HG03378 (cell line): Measurements from ENCODE around the gene PHETA2.
"Not testable (repeated sequence)": the region's sequence is repeated elsewhere in the genome, so short reads cannot be mapped to it uniquely, and the experiment has no call there.

Experiments used
- ATAC-seq: cut with Tn5 transposase; IDR thresholded peaks from one replicate; pipeline ENCODE4 v1.9.1; 2021; ENCODE audit warnings: mild to moderate bottlenecking, moderate library complexity; ENCODE audit not compliant: unreplicated experiment

Gene PHETA2

DNA sequence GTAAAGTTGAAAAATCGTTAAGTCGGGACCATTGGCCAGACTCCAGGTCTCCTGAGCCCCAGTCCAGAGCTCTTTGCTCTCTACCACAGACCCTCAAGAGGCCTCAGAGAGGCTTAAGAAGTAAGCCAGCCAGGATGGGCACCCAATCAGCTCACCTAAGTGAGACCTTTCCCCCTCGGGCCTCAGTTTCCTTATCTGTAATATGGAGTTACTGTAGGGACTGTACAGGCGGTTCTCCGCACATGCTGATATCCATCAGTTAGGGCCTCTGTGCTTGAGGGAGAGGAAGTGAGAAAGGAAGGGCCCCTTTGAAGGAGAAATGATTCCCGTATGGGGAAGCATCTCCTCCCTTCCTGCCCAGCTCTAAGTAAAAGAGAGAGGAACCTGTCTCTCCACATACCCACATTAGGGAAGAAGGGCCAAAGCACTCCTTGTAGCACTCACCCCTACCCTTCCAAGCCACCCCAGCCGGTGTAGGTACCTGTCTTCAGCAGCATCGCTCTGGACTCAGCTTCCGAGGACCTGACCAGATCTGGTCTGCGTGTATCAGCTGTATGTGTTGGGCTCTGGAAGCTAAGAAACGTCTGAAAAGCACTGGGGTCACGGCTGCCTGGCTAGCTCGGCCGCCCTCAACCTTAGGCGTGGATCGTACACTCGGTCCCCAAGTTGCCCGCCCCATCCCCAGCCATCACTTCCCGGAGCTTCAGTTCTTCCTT lies 4.1 kb upstream of the PHETA2 start:
- ATAC-seq: peak; percentile 17

DNA sequence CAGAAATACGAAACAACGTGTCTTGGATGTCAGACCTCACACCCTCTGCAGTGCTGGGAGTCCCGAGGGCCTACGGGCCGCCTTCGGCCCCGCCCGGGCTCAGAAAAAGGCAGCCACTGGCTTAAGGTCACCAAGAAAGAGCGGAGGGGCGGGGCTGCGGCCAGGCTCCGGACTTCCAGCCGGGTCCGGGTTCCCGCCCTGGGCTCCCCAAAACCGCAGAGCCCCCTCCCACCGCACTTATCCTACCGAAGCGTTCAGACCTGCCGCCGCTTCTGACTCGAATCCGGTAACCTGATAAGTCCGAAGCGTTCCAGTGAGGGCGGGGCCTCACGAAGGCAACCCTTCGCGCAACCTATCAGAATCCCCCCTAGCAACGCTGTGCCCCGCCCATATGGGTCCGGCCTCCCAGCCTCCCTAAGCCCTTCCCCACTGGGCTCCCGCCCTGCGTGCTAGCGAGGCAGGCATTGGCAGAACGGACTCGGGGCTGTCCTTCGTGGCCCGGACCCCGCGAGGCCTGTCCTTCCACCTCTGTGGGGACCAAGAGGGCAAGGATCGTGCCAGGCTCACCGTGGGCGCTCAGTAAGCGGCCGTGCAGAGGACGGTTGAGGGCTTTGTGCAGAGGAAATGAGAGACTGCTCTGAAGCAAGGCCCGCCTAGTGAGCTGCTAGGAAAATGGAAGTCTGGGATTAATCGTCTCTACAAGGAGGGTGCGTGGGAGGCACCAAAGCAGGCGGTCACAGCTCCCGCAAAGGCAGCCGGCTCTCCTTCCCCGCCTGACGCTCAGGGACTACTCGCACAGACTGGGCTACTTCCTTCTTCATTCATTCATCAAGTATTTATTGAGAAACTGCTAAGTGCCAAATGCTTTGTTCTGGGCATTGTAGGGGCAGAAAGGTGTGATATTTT lies 3.3 kb upstream of the PHETA2 start, which contains the start of gene NAGA:
NAGA (minus strand) TSS at position 296 of the 906 bp plus-strand sequence. CDS start 515 bp downstream, outside the sequence.
- peak; percentile 76 for ATAC-seq

GRCh38 chr22:42071508-42071907 lies 2.5 kb upstream of the PHETA2 start:
- ATAC-seq: not testable (repeated sequence)

DNA sequence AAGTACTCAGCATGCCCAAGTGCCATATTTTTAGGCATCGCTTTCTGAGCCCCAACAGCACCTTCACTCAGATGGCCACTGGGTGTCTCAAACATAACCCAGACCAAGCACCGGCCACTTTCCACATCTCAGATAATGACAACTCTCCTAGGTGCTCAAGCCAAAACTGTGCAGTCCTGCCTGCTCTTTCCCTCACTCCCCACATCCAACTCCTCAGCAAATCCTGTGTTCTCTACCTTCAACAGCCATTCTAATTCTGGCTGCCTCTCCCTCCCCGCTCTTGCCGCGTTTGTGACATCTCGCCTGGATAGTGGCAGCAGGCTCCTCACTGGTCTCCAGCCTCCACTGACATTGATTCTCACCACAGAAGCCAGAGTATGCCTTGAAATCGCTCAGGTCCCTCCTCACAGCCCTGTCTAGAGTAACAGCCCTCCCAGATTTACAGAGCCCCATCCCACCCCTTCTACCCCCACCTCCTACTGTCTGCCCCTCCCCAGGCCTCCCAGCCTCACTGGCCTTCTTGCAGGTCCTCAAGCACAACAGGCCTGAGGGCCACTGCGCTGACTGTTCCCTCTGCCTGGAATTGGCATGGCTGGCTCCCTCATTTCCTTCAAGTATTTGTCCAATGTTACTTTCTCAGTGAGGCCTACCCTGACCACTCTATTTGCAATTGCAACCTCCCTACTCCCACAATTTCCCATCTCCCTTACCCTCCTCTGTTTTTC lies 1.3 kb upstream of the PHETA2 start:
- ATAC-seq: no peak

DNA sequence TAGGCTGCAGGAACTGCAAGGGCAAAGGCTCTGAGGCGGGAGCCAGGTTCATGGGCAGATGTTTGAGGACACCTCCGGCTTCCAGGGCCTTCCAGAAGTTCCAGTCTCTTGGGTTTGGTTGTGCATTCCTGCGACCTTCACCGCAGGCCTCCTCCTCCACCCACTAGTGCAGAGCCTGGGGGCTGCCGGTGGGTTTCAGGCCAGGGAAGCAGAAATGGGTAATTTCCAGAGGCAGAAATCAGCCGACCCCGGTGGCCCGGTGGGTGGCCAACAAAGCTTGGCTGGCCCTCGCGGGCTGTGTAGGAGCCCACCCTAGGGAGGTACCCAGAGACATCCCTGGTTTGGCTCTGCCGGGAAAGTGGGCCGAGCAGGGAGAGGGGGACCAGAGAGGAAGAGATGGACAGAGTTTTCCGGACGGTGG lies 417 bp upstream of the PHETA2 start:
- no peak for ATAC-seq

DNA sequence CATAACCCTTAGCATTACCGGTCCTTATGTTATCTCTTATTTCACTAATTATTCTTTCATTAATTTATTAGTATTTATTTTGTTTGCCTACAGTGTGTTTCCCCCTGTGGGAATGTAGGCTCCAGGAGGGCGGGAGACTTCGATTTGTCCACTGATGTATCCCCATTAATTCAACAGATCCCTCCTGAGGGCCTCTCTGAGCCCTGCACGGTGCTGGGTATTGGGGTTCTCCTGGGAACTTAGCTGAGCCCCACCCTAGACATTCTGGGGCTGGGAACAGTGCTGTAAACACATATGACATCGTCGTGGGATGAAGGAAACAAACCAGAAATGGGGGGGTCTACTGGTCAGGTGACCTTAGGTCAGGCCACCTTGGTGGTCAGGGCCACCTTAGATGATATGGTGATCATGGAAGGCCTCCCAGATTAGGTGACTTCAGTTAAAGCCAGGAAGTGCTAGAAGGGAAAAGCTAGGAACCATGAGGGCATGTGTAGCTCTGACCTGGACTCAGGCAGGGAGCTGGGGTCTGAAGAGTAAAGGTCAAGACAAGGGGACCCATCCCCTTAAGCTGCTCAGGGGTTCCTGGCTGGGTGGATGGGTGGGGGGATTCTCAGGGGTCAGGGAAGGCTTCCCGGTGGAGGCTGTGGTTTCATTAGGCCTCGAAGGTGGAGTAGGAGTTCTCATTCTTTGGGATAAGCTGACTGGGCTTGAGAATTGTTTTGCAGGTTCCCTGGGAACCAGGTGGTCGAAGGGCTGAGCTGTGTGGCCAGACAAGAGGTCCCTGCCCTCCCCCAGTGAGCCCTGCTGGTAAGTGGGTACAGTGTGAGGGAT lies 1.0 kb downstream of the PHETA2 start:
- no peak for ATAC-seq

- no peak for ATAC-seq
These were observed 2.9 kb downstream of the PHETA2 start for GRCh38 chr22:42076764-42077485.

GRCh38 chr22:42077486-42078125 lies 3.6 kb downstream of the PHETA2 start:
- no peak for ATAC-seq

DNA sequence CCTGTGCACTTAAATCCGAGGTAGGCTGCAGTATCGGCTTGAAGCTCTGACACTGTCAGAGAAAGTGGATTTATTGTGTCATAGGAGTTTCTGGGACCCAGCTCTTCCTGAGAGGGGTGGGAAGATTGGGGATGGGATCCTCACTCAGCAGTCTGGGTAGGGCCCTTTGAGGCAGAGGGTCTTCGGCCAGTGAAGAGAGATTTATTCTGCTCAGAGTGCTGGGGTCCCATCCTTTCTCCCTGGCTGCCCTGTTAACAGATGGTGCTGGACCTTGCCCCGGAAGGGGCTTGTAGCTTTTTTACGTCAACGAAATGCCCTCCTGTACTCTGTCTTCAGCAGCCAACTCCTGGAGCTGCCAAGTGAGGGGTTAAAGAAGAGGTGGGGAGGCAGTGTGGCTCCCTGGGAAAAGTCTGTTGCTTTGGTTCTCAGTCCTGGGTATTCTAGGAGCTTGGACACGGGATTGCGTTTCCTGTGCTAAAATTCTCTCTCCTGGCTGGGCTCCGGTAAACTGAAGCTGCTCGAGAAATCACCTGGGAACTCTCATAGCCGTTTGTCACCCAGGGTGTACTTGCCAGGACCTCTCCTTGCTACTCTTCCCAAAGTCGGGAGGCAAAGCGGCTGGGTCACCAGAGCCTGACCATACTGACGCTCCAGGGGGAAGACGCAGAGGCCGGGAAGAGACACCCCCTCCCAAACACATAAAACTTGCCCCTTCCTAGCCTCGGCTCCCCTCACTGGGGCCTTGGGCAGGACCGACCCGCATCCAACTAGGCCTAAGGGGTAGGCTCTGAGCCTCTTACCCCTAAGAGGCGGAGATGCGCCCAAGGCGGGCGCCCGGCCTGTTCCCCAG lies 4.6 kb downstream of the PHETA2 start:
- no peak for ATAC-seq

- peak; percentile 75 for ATAC-seq
These were observed 5.5 kb downstream of the PHETA2 start, which contains the start of gene SMDT1 for GRCh38 chr22:42079319-42080251. SMDT1 (plus strand) TSS chr22:42079700; CDS start chr22:42079769, 69 bp downstream.

- ATAC-seq: no peak
These were observed 6.2 kb downstream of the PHETA2 start for GRCh38 chr22:42080287-42080686.

- ATAC-seq: no peak
These were observed 9.1 kb downstream of the PHETA2 start for GRCh38 chr22:42083119-42083518.

DNA sequence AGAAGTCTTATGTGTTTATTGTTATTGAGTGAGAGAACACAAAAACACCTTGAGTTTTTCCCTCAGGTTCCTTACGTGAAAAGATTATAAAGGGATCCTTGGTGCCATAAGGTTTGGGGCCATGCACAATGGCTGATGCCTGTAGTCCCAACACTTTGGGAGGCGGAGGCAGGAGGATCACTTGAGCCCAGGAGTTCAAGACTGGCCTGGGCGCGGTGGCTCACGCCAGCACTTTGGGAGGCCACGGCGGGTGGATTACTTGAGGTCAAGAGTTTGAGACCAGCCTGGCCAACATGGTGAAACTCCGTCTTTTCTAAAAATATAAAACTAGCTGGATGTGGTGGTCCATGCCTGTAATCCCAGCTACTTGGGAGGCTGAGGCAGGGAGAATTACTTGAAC lies 10.8 kb downstream of the PHETA2 start:
- ATAC-seq: no peak

GRCh38 chr22:42086051-42086450 lies 12.0 kb downstream of the PHETA2 start:
- no peak for ATAC-seq

- peak; percentile 95 for ATAC-seq
These were observed 16.8 kb downstream of the PHETA2 start, which contains the start of gene NDUFA6 for GRCh38 chr22:42090596-42091454. NDUFA6 (minus strand) TSS chr22:42090772; CDS start chr22:42090744, 28 bp downstream.

DNA sequence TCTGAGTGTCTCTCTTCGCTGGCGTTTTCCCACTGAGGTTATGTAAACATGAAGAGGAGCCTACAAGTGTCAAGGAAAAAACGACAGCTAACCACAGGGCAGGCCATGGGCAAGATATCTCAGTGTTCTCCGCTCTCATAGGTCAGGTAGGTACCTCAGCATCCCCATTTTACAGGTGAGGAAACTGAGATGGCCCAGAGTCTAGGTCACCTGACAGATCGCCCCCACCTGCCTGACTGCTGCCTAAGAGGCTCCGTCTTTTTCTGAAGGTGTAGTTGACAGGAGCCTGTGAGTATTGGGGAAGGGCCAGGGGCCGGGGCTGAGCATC lies 17.4 kb downstream of the PHETA2 start:
- ATAC-seq: no peak
